Erythroblast (primary cell): ENCODE measurements around the gene C10orf62.

Source experiments
- GATA1 ChIP-seq: IDR thresholded peaks from 2 replicates; pipeline ENCODE4 v1.6.1; 2011; ENCODE audit warnings: low read depth, mild to moderate bottlenecking, control low read depth, low read length, moderate library complexity
- POLR2A ChIP-seq: IDR thresholded peaks from 2 replicates; pipeline ENCODE4 v1.6.1; 2011; ENCODE audit warnings: mild to moderate bottlenecking, low read length

- TF ChIP-seq GATA1 (no peak), POLR2A (no peak)
These were observed 12.0 kb downstream of the C10orf62 start for GRCh38 chr10:97601268-97602215.
